ENCODE results near the gene PIK3R2. TPM values are rescaled to one million over a fixed set of nuclear protein-coding genes. Genes with fewer than 3 reads are reported as not detected.

Gene PIK3R2
- total RNA-seq, 4 donors from 2014 or later, result 30.5 to 135 (median 31.2) TPM

DNA sequence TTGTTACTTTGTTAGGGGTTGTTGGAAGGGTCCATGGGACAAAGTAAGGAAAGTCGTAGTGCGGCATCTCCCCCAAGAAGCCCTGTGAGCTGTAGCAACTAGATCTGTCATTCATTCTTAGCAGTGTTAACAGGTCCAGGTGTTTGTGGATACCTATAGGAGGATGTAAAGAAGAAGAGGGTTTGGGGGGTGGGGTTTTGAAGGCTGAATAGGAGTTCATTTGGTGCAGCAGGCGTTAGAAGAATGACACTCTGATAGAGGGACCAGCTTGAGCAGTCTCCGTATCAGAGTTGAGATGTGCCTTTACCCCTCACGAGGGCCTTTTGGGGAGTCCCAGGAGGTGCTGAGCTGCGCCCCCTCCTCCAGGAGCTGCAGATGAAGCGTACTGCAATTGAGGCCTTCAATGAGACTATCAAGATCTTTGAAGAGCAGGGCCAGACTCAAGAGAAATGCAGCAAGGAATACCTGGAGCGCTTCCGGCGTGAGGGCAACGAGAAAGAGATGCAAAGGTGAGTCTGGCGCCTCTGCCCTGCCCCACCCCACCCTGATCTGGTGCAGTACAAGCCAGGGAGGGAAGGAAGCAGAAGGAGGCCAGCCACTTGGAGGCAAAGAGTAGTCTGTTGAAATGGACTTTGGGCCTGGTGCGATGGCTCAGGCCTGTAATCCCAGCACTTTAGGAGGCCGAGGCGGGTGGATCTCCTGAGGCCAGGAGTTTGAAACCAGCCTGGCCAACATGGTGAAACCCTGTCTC is 13.0 kb downstream of the PIK3R2 start:
- H3K9me3 ChIP-seq, result no peaks in the 10 kb centered on the region
- in situ Hi-C loops (cut with MboI; ENCODE audit: low pct_ligation_motif_present in 1 of 4, low pct_unique_long_range_greater_than_20kb in 1 of 4, low sequenced_read_pairs in 3 of 4), result no loop called here
- TF ChIP-seq POLR2AphosphoS5 (IDR thresholded peaks at IDR 0.05), result no peak
- no peak for TF ChIP-seq POLR2A (IDR thresholded peaks at IDR 0.05)
- TF ChIP-seq, protein P1, sequence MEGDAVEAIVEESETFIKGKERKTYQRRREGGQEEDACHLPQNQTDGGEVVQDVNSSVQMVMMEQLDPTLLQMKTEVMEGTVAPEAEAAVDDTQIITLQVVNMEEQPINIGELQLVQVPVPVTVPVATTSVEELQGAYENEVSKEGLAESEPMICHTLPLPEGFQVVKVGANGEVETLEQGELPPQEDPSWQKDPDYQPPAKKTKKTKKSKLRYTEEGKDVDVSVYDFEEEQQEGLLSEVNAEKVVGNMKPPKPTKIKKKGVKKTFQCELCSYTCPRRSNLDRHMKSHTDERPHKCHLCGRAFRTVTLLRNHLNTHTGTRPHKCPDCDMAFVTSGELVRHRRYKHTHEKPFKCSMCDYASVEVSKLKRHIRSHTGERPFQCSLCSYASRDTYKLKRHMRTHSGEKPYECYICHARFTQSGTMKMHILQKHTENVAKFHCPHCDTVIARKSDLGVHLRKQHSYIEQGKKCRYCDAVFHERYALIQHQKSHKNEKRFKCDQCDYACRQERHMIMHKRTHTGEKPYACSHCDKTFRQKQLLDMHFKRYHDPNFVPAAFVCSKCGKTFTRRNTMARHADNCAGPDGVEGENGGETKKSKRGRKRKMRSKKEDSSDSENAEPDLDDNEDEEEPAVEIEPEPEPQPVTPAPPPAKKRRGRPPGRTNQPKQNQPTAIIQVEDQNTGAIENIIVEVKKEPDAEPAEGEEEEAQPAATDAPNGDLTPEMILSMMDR (IDR thresholded peaks at IDR 0.05), result no peak
- no peak for TF ChIP-seq EP300 (IDR thresholded peaks at IDR 0.05; ENCODE audit: low read depth)
- H3K27me3 ChIP-seq, result no peaks in the 10 kb centered on the region
- WGBS, 2 donors (ENCODE audit: low coverage in 1 of 2), result 86 to 94% methylated on average over 4 to 15 of the region's 15 CpGs
- no peak overlapping the region for H3K27ac ChIP-seq
- peaks cover 0 to 26% (median 15%) of the 10 kb centered on the region in 4 donors for H3K36me3 ChIP-seq
- H3K4me1 ChIP-seq, result peaks cover 6 to 14% (median 12%) of the 10 kb centered on the region in 4 donors
- intact Hi-C loops (cut with DNase I; ENCODE audit: low total_unique reads), result loop anchor here (5.0 kb wide), 1 partner anchor 336 kb away; no protein-coding TSS in a partner anchor
- no peak for DNase-seq
- H3K4me3 ChIP-seq, result no peak overlapping the region

DNA sequence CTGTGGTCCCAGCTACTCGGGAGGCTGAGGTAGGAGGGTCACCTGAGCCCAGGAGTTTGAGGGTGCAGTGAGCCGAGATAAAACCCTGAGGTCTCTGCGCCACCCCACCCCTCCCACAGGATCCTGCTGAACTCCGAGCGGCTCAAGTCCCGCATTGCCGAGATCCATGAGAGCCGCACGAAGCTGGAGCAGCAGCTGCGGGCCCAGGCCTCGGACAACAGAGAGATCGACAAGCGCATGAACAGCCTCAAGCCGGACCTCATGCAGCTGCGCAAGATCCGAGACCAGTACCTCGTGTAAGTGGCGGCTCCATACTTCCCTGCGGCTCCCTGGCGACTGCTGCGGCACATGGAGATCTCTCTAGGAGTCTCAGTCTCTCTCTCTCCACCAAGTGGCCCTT is 14.0 kb downstream of the PIK3R2 start:
- intact Hi-C loops (cut with DNase I; ENCODE audit: low total_unique reads), result loop anchor here (5.0 kb wide), 1 partner anchor 335 kb away; no protein-coding TSS in a partner anchor
- in situ Hi-C loops (cut with MboI; ENCODE audit: low pct_ligation_motif_present in 1 of 4, low pct_unique_long_range_greater_than_20kb in 1 of 4, low sequenced_read_pairs in 3 of 4), result no loop called here
- H3K27ac ChIP-seq, result no peak overlapping the region
- H3K27me3 ChIP-seq, result no peaks in the 10 kb centered on the region
- H3K36me3 ChIP-seq, result peaks cover 0 to 26% (median 15%) of the 10 kb centered on the region in 4 donors
- no peaks in the 10 kb centered on the region for H3K9me3 ChIP-seq
- TF ChIP-seq, protein P1 (IDR thresholded peaks at IDR 0.05), result no peak
- TF ChIP-seq EP300 (IDR thresholded peaks at IDR 0.05; ENCODE audit: low read depth), result no peak
- TF ChIP-seq POLR2A (IDR thresholded peaks at IDR 0.05), result no peak
- no peak for TF ChIP-seq POLR2AphosphoS5 (IDR thresholded peaks at IDR 0.05)
- DNase-seq, result no peak
- 94% methylated on average over 21 of the region's 21 CpGs; no CpG with 5 or more reads in 1 of the 2 donors for WGBS, 2 donors (ENCODE audit: low coverage in 1 of 2)
- peaks cover 0 to 8% (median 5%) of the 10 kb centered on the region in 4 donors for H3K4me1 ChIP-seq
- no peak overlapping the region for H3K4me3 ChIP-seq

DNA sequence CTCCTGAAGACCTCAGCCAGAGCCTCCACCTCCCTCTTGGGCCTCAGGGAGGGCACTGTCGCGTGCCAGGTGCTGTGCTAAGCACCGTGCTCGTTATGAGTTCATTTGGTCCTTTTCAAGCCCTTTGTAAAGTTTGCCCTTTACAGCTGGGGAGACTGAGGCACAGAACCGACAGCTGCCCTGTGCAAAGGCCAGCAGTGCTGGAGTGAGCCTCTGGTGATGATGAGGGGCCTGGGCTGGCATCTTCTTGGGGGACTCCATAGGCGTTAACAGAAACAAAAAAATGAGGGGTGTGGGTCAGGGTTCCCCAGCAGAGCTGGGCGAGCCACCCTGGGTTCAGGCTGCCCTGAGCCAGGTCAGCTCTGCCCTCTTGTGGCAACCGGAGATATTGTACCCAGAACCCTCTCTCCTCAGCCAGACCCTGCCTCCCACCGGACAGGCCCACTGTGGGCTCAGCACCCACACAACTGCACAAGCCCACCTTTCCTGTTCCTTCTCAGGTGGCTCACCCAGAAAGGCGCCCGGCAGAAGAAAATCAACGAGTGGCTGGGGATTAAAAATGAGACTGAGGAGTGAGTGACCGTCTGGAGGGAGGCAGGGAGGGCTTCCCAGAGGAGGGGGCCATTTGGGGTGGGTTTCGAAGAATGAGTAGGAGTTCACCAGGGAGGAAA is 15.1 kb downstream of the PIK3R2 start:
- H3K4me1 ChIP-seq, result peaks cover 0 to 8% (median 5%) of the 10 kb centered on the region in 4 donors
- no peaks in the 10 kb centered on the region for H3K9me3 ChIP-seq
- no peak for TF ChIP-seq EP300 (IDR thresholded peaks at IDR 0.05; ENCODE audit: low read depth)
- TF ChIP-seq, protein P1 (IDR thresholded peaks at IDR 0.05), result peak; percentile 71 to 78 (median 75)
- TF ChIP-seq POLR2A (IDR thresholded peaks at IDR 0.05), result no peak
- peaks cover 0 to 26% (median 15%) of the 10 kb centered on the region in 4 donors for H3K36me3 ChIP-seq
- H3K27ac ChIP-seq, result no peak overlapping the region
- no peaks in the 10 kb centered on the region for H3K27me3 ChIP-seq
- DNase-seq, result peak; percentile 61
- in situ Hi-C loops (cut with MboI; ENCODE audit: low pct_ligation_motif_present in 1 of 4, low pct_unique_long_range_greater_than_20kb in 1 of 4, low sequenced_read_pairs in 3 of 4), result no loop called here
- WGBS, 2 donors (ENCODE audit: low coverage in 1 of 2), result 53% methylated on average over 14 of the region's 14 CpGs; no CpG with 5 or more reads in 1 of the 2 donors
- intact Hi-C loops (cut with DNase I; ENCODE audit: low total_unique reads), result loop anchor here (5.0 kb wide), 1 partner anchor 334 kb away; no protein-coding TSS in a partner anchor
- no peak overlapping the region for H3K4me3 ChIP-seq

Measured in transverse colon (tissue), 4 donors.